Measurements from ENCODE around the gene ATP8B4. TPM values are rescaled to one million over a fixed set of nuclear protein-coding genes. Genes with fewer than 3 reads are reported as not detected.

The ATP8B4 gene
- total and polyA plus RNA-seq, 2 of the 8 experiments (the other 6 are each of a cell fraction or from before 2014, with no cell fraction given): 0.17 to 0.24 TPM

GRCh38 chr15:50077176-50077575, 41.9 kb downstream of the ATP8B4 start:
- ChIA-PET POLR2A (ENCODE audit: partially characterized antibody) (no interaction called here), CTCF (ENCODE audit: partially characterized antibody) (interaction anchor here (0.6 kb wide), 1 partner anchor 722 kb away, joined by 3 read pairs; no protein-coding TSS in a partner anchor)
- Histone ChIP-seq H3K23ac (ENCODE audit: insufficient read length) (no peak overlapping the region), H2BK15ac (ENCODE audit: low read length) (no peak overlapping the region), H3K27ac (ENCODE audit: low read depth, low read length) (no peak overlapping the region), H3K9ac (replicated peaks in 1 of 4; ENCODE audit: extremely low read depth in 1 of 4, low read depth in 3 of 4, low read length in 3 of 4) (no peak overlapping the region), H2BK120ac (replicated peaks; ENCODE audit: low read depth, low read length) (no peak overlapping the region), H3K4me1 (replicated peaks in 1 of 4; ENCODE audit: control insufficient read depth in 3 of 4, insufficient read depth in 4 of 4, low read length in 3 of 4) (no peaks in the 10 kb centered on the region), H3K27me3 (replicated peaks in 1 of 4; ENCODE audit: control insufficient read depth in 3 of 4, extremely low read depth in 1 of 4, insufficient read depth in 3 of 4, low read length in 3 of 4) (no peaks in the 10 kb centered on the region), H3K18ac (ENCODE audit: extremely low read depth, low read length) (no peak overlapping the region), H2BK12ac (ENCODE audit: low read depth, low read length) (no peak overlapping the region), H2AK5ac (ENCODE audit: low read depth, low read length) (no peak overlapping the region), H2AFZ (ENCODE audit: low read length) (no peak overlapping the region), H3K4ac (replicated peaks; ENCODE audit: insufficient read length, low read depth, low read length) (no peak overlapping the region), H3K4me2 (ENCODE audit: insufficient read depth in 1 of 2, low read depth in 2 of 2, low read length in 2 of 2) (no peak overlapping the region), H4K8ac (ENCODE audit: extremely low read depth, insufficient read depth, low read length) (no peak overlapping the region), H2BK20ac (ENCODE audit: low read length) (no peak overlapping the region), H3K14ac (ENCODE audit: insufficient read length) (no peak overlapping the region), H4K91ac (replicated peaks; ENCODE audit: insufficient read length, low read length) (no peak overlapping the region), H4K20me1 (replicated peaks in 1 of 2; ENCODE audit: control insufficient read depth in 1 of 2, insufficient read depth in 2 of 2, low read length in 2 of 2) (no peaks in the 10 kb centered on the region), H2BK5ac (ENCODE audit: low read depth, low read length) (no peak overlapping the region), H3K36me3 (ENCODE audit: control insufficient read depth in 2 of 4, insufficient read depth in 4 of 4, low read length in 3 of 4) (no peaks in the 10 kb centered on the region), H3K23me2 (ENCODE audit: low read depth, low read length) (no peaks in the 10 kb centered on the region), H3K4me3 (ENCODE audit: extremely low read depth in 1 of 4, insufficient read depth in 2 of 4, low read depth in 3 of 4, low read length in 4 of 4) (no peak overlapping the region), H3K79me1 (ENCODE audit: low read depth, low read length) (no peaks in the 10 kb centered on the region), H3K56ac (replicated peaks; ENCODE audit: insufficient read length, low read depth, low read length) (no peak overlapping the region), H3K9me3 (ENCODE audit: insufficient read depth in 2 of 2, low read depth in 1 of 2, low read length in 1 of 2) (no peaks in the 10 kb centered on the region), H3K79me2 (ENCODE audit: control insufficient read depth in 1 of 2, insufficient read depth in 2 of 2, low read length in 2 of 2) (no peaks in the 10 kb centered on the region), H4K5ac (ENCODE audit: insufficient read length, low read depth, low read length) (no peak overlapping the region)
- FAIRE-seq: no peak
- no peak for DNase-seq (ENCODE audit: low read depth in 1 of 2, low spot score in 2 of 2)
- TF ChIP-seq CHD7 (IDR thresholded peaks at IDR 0.05; ENCODE audit: insufficient replicate concordance, low read length) (no peak), CHD1 (IDR thresholded peaks at IDR 0.05; ENCODE audit: low read depth, low read length) (no peak)
